OCI-LY7 (cell line): ENCODE results near the gene KRTAP2-4.
"Not testable (repeated sequence)": the region's sequence is repeated elsewhere in the genome, so short reads cannot be mapped to it uniquely, and the experiment has no call there.

Experiments used
- CTCF ChIP-seq: fragments of 200-600 bp; sonication (generic); conservative IDR thresholded peaks from 2 replicates; pipeline ENCODE4 v1.5.1; 2014; ENCODE audit warnings: mild to moderate bottlenecking, antibody characterized with exemption, low read length, moderate library complexity, mixed read lengths
- EZH2phosphoT487 ChIP-seq: fragments of 200-600 bp; sonication (generic); IDR thresholded peaks from 2 replicates; pipeline ENCODE4 v1.6.1; 2018; ENCODE audit warnings: low read depth, borderline replicate concordance, mild to moderate bottlenecking, mixed run types, antibody characterized with exemption, low read length, moderate library complexity, mixed read lengths

- TF ChIP-seq CTCF, EZH2phosphoT487: not testable (repeated sequence)
These were observed 24.7 kb downstream of the KRTAP2-4 start, which contains the start of gene KRTAP1-1 for GRCh38 chr17:41040783-41041571.
